HepG2 (cell line): ENCODE results near the gene SRRM4.

Experiments used
- FOXA1 ChIP-seq, 2 experiments: fragments of 450-650 bp in 1 of 2; sonication (generic) in 1 of 2; formaldehyde crosslinking in 1 of 2; IDR thresholded peaks; 2 replicates each; pipeline versions ENCODE4 v1.4.0 to v1.6.1; 2016 to 2020; ENCODE audit warnings: missing genetic modification reagents in 1 of 2
- FOXJ3 ChIP-seq: sonication (generic); formaldehyde crosslinking; IDR thresholded peaks from 2 replicates; pipeline ENCODE4 v1.4.0; 2020; ENCODE audit warnings: missing genetic modification reagents, mild to moderate bottlenecking, borderline replicate concordance
- HNF4G ChIP-seq, 2 experiments: sonication (generic) in 1 of 2; formaldehyde crosslinking in 1 of 2; IDR thresholded peaks; 2 replicates each; pipeline versions ENCODE4 v1.4.0 to v1.6.1; 2011 to 2020; ENCODE audit warnings: borderline replicate concordance in 2 of 2, low read depth in 2 of 2, mild to moderate bottlenecking in 2 of 2, low read length in 1 of 2, missing genetic modification reagents in 1 of 2, moderate library complexity in 1 of 2
- JUND ChIP-seq: sonication (generic); formaldehyde crosslinking; IDR thresholded peaks from 2 replicates; pipeline ENCODE4 v1.8.0; 2022; ENCODE audit warnings: mild to moderate bottlenecking, missing genetic modification reagents
- KDM4B ChIP-seq: sonication (generic); formaldehyde crosslinking; IDR thresholded peaks from 2 replicates; pipeline ENCODE4 v1.4.0; 2020; ENCODE audit warnings: missing genetic modification reagents
- MAFK ChIP-seq, 2 experiments: IDR thresholded peaks in 1 of 2; conservative IDR thresholded peaks in 1 of 2; 2 replicates each; pipeline ENCODE4 v1.6.1; 2011; ENCODE audit warnings: improper control_type of control experiment in 2 of 2, low read length in 2 of 2
- POLR2A ChIP-seq, 2 experiments: IDR thresholded peaks; 2 replicates each; pipeline ENCODE4 v1.6.1; 2011; ENCODE audit warnings: low read depth in 2 of 2, low read length in 2 of 2, mild to moderate bottlenecking in 1 of 2, moderate library complexity in 1 of 2; ENCODE audit not compliant: insufficient read depth in 1 of 2
- SETDB1 ChIP-seq: sonication (generic); formaldehyde crosslinking; IDR thresholded peaks from 2 replicates; pipeline ENCODE4 v1.5.1; 2020; ENCODE audit warnings: missing genetic modification reagents, mild to moderate bottlenecking, borderline replicate concordance
- SRSF1 ChIP-seq: fragments of 200-400 bp; formaldehyde crosslinking; optimal IDR thresholded peaks from 2 replicates; pipeline ENCODE3; 2017; ENCODE audit warnings: mild to moderate bottlenecking, low read depth, low read length, moderate library complexity
- TCF12 ChIP-seq, 2 experiments: fragments of 450-650 bp in 1 of 2; sonication (generic) in 1 of 2; formaldehyde crosslinking in 1 of 2; IDR thresholded peaks; 2 replicates each; pipeline versions ENCODE4 v1.6.1 to v1.8.0; 2017 to 2022; ENCODE audit warnings: antibody characterized with exemption in 1 of 2, mild to moderate bottlenecking in 1 of 2, missing genetic modification reagents in 1 of 2, moderate library complexity in 1 of 2
- ZNF549 ChIP-seq: sonication (generic); formaldehyde crosslinking; IDR thresholded peaks from 2 replicates; pipeline ENCODE4 v1.5.0; 2020; ENCODE audit warnings: missing genetic modification reagents
- TF ChIP-seq, protein P1 (sequence below): sonication (generic); formaldehyde crosslinking; IDR thresholded peaks from 2 replicates; pipeline ENCODE4 v1.5.0; 2020; ENCODE audit warnings: mild to moderate bottlenecking, missing genetic modification reagents, moderate library complexity
- TF ChIP-seq, protein P2 (sequence below), 2 experiments: fragments of 450-650 bp in 1 of 2; sonication (generic) in 1 of 2; formaldehyde crosslinking in 1 of 2; IDR thresholded peaks; 2 replicates each; pipeline versions ENCODE4 v1.6.1 to v1.8.0; 2016 to 2022; ENCODE audit warnings: antibody characterized with exemption in 1 of 2, mild to moderate bottlenecking in 1 of 2, missing genetic modification reagents in 1 of 2

DNA sequence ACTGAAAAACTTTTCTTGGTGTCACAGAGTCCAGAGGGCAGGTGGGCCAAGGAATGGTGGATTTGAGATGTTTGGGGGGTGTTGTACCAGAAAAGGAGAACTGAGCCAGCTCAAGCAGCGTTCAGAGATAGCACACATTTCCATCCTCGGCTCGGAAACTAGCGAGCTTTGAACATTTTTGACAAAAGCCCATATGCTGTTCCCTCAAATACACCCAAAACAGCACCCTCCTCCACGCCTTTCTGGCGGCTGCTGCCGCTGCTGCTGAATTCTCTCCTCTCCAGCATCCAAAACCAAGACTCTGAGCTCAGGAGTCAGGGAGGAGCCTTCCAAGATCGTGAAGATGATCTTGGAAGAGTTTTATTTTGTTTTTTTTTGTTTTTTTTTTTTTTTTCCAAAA, 961 bp downstream of the SRRM4 start:
- no peak for TF ChIP-seq SETDB1 (CRISPR knock-in tag)
- TF ChIP-seq SRSF1, result no peak
- TF ChIP-seq FOXA1 (IDR thresholded peaks at IDR 0.05), result no peak
- no peak for TF ChIP-seq FOXA1 (CRISPR knock-in tag; IDR thresholded peaks at IDR 0.05)
- TF ChIP-seq, protein P1, sequence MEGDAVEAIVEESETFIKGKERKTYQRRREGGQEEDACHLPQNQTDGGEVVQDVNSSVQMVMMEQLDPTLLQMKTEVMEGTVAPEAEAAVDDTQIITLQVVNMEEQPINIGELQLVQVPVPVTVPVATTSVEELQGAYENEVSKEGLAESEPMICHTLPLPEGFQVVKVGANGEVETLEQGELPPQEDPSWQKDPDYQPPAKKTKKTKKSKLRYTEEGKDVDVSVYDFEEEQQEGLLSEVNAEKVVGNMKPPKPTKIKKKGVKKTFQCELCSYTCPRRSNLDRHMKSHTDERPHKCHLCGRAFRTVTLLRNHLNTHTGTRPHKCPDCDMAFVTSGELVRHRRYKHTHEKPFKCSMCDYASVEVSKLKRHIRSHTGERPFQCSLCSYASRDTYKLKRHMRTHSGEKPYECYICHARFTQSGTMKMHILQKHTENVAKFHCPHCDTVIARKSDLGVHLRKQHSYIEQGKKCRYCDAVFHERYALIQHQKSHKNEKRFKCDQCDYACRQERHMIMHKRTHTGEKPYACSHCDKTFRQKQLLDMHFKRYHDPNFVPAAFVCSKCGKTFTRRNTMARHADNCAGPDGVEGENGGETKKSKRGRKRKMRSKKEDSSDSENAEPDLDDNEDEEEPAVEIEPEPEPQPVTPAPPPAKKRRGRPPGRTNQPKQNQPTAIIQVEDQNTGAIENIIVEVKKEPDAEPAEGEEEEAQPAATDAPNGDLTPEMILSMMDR (CRISPR knock-in tag), result no peak
- TF ChIP-seq, protein P2, sequence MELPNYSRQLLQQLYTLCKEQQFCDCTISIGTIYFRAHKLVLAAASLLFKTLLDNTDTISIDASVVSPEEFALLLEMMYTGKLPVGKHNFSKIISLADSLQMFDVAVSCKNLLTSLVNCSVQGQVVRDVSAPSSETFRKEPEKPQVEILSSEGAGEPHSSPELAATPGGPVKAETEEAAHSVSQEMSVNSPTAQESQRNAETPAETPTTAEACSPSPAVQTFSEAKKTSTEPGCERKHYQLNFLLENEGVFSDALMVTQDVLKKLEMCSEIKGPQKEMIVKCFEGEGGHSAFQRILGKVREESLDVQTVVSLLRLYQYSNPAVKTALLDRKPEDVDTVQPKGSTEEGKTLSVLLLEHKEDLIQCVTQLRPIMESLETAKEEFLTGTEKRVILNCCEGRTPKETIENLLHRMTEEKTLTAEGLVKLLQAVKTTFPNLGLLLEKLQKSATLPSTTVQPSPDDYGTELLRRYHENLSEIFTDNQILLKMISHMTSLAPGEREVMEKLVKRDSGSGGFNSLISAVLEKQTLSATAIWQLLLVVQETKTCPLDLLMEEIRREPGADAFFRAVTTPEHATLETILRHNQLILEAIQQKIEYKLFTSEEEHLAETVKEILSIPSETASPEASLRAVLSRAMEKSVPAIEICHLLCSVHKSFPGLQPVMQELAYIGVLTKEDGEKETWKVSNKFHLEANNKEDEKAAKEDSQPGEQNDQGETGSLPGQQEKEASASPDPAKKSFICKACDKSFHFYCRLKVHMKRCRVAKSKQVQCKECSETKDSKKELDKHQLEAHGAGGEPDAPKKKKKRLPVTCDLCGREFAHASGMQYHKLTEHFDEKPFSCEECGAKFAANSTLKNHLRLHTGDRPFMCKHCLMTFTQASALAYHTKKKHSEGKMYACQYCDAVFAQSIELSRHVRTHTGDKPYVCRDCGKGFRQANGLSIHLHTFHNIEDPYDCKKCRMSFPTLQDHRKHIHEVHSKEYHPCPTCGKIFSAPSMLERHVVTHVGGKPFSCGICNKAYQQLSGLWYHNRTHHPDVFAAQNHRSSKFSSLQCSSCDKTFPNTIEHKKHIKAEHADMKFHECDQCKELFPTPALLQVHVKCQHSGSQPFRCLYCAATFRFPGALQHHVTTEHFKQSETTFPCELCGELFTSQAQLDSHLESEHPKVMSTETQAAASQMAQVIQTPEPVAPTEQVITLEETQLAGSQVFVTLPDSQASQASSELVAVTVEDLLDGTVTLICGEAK (IDR thresholded peaks at IDR 0.05), result no peak
- TF ChIP-seq, protein P2 (CRISPR knock-in tag; IDR thresholded peaks at IDR 0.05), result no peak
- TF ChIP-seq JUND (CRISPR knock-in tag), result no peak
- no peak for TF ChIP-seq HNF4G (IDR thresholded peaks at IDR 0.05; ENCODE audit: borderline replicate concordance, low read depth, low read length)
- TF ChIP-seq HNF4G (CRISPR knock-in tag; IDR thresholded peaks at IDR 0.05; ENCODE audit: borderline replicate concordance, low read depth), result no peak
- no peak for TF ChIP-seq POLR2A (IDR thresholded peaks at IDR 0.05; ENCODE audit: insufficient read depth in 1 of 2, low read depth in 2 of 2, low read length in 2 of 2)
- TF ChIP-seq TCF12 (IDR thresholded peaks at IDR 0.05), result no peak
- no peak for TF ChIP-seq TCF12 (CRISPR knock-in tag; IDR thresholded peaks at IDR 0.05)
- no peak for TF ChIP-seq KDM4B (CRISPR knock-in tag)
- TF ChIP-seq ZNF549 (CRISPR knock-in tag), result no peak
- no peak for TF ChIP-seq FOXJ3
- TF ChIP-seq MAFK (conservative IDR thresholded peaks at IDR 0.05 in 1 of 2, IDR thresholded peaks at IDR 0.05 in 1 of 2; ENCODE audit: low read length in 2 of 2), result no peak
